Suprapubic skin (tissue), 4 donors: ENCODE results near the gene RPL22. TPM values are rescaled to one million over a fixed set of nuclear protein-coding genes. Genes with fewer than 3 reads are reported as not detected.
A peak's percentile ranks its signal among the peaks of the same experiment; 100 is the strongest.

ENCODE experiments used
- DNase-seq, 2 donors: peaks; one replicate each; pipeline ENCODE4 v3.0.0-alpha.2; 2019; ENCODE audit warnings: low spot score in 2 of 2
- H3K27ac ChIP-seq: fragments of 200-600 bp; sonication (generic); one replicate; pipeline ENCODE4 v1.5.1; 2019
- H3K27me3 ChIP-seq: fragments of 200-600 bp; sonication (generic); one replicate; pipeline ENCODE4 v1.5.1; 2019
- H3K36me3 ChIP-seq: fragments of 200-600 bp; sonication (generic); one replicate; pipeline ENCODE4 v1.5.1; 2019
- H3K4me1 ChIP-seq: fragments of 200-600 bp; sonication (generic); one replicate; pipeline ENCODE4 v1.5.1; 2019
- H3K4me3 ChIP-seq: fragments of 200-600 bp; sonication (generic); one replicate; pipeline ENCODE4 v1.5.1; 2019; ENCODE audit warnings: mild to moderate bottlenecking
- H3K9me3 ChIP-seq: fragments of 200-600 bp; sonication (generic); one replicate; pipeline ENCODE4 v1.5.1; 2019
- CTCF ChIP-seq, 2 donors: fragments of 200-600 bp in 1 of 2; fragments of 450-650 bp in 1 of 2; sonication (generic) in 1 of 2; IDR thresholded peaks; one replicate each; pipeline ENCODE4 v1.5.1; 2016 to 2019; ENCODE audit warnings: antibody characterized with exemption in 2 of 2, mild to moderate bottlenecking in 1 of 2, moderate library complexity in 1 of 2
- EP300 ChIP-seq: sonication (generic); formaldehyde crosslinking; IDR thresholded peaks from one replicate; pipeline ENCODE4 v1.6.1; 2017; ENCODE audit warnings: antibody characterized with exemption
- POLR2A ChIP-seq, 2 donors: fragments of 450-650 bp; IDR thresholded peaks; one replicate each; pipeline ENCODE4 v1.6.1; 2017; ENCODE audit warnings: antibody characterized with exemption in 2 of 2, mild to moderate bottlenecking in 2 of 2, moderate library complexity in 2 of 2
- POLR2AphosphoS5 ChIP-seq, 3 donors: sonication (generic); formaldehyde crosslinking; IDR thresholded peaks; one replicate each; pipeline ENCODE4 v1.6.1; 2017; ENCODE audit warnings: antibody characterized with exemption in 3 of 3
- WGBS: methylation state at CpG from one replicate; pipeline ENCODE4 v1.1.5; 2018; 5-methylcytosine and 5-hydroxymethylcytosine counted together
- total RNA-seq, 4 donors: library from RNA; depleted of rRNA; stranded (reverse); fragments of >200 nt; gene quantifications; one replicate each; pipeline ENCODE4 v1.1.0, GENCODE V29; 2016

The RPL22 gene
- total RNA-seq, 4 donors from 2014 or later, result 152 to 206 (median 171) TPM

- Histone ChIP-seq H3K4me1 (peaks cover 43% of the 10 kb centered on the region), H3K4me3 (peak overlapping the region; percentile 54), H3K27me3 (peaks cover 32% of the 10 kb centered on the region), H3K36me3 (no peaks in the 10 kb centered on the region), H3K9me3 (no peaks in the 10 kb centered on the region), H3K27ac (no peak overlapping the region)
- no peak for DNase-seq
- TF ChIP-seq POLR2A (IDR thresholded peaks at IDR 0.05), result no peak
- no peak for TF ChIP-seq POLR2AphosphoS5 (IDR thresholded peaks at IDR 0.05)
- no peak for TF ChIP-seq EP300
- no peak for TF ChIP-seq CTCF (IDR thresholded peaks at IDR 0.05)
- WGBS, result 20% methylated on average over 3 of the region's 25 CpGs
Observed at GRCh38 chr1:6206520-6206855, 7.1 kb upstream of the RPL22 start.

GRCh38 chr1:6205849-6206519, 6.6 kb upstream of the RPL22 start, which contains the start of gene RNF207:
TSS of gene RNF207 (plus strand) at chr1:6206119. CDS start at chr1:6206536, 417 bp downstream.
- 3% methylated on average over 11 of the region's 66 CpGs for WGBS
- no peak for TF ChIP-seq POLR2A (IDR thresholded peaks at IDR 0.05)
- no peak for TF ChIP-seq CTCF (IDR thresholded peaks at IDR 0.05)
- TF ChIP-seq EP300, result no peak
- no peak for TF ChIP-seq POLR2AphosphoS5 (IDR thresholded peaks at IDR 0.05)
- no peak within 1 kb of the TSS for H3K27ac ChIP-seq
- peaks cover 32% of the 10 kb centered on the region for H3K27me3 ChIP-seq
- DNase-seq, result no peak
- no peaks in the 10 kb centered on the region for H3K36me3 ChIP-seq
- no peaks in the 10 kb centered on the region for H3K9me3 ChIP-seq
- peak within 1 kb of the TSS; percentile 54 for H3K4me3 ChIP-seq
- peaks cover 43% of the 10 kb centered on the region for H3K4me1 ChIP-seq

- TF ChIP-seq POLR2A (IDR thresholded peaks at IDR 0.05) (no peak), EP300 (no peak), POLR2AphosphoS5 (IDR thresholded peaks at IDR 0.05) (no peak), CTCF (IDR thresholded peaks at IDR 0.05) (no peak)
Observed at GRCh38 chr1:6202256-6202655, 2.9 kb upstream of the RPL22 start.

GRCh38 chr1:6200188-6200809, 904 bp upstream of the RPL22 start:
- peak overlapping the region; percentile 100 for H3K4me3 ChIP-seq
- no peaks in the 10 kb centered on the region for H3K9me3 ChIP-seq
- no peak for DNase-seq
- WGBS, result 79% methylated on average over 6 of the region's 10 CpGs
- H3K4me1 ChIP-seq, result peaks cover 35% of the 10 kb centered on the region
- no peak for TF ChIP-seq POLR2AphosphoS5 (IDR thresholded peaks at IDR 0.05)
- TF ChIP-seq EP300, result no peak
- no peak for TF ChIP-seq CTCF (IDR thresholded peaks at IDR 0.05)
- TF ChIP-seq POLR2A (IDR thresholded peaks at IDR 0.05), result no peak
- peaks cover 12% of the 10 kb centered on the region for H3K36me3 ChIP-seq
- H3K27ac ChIP-seq, result peak overlapping the region; percentile 39
- no peaks in the 10 kb centered on the region for H3K27me3 ChIP-seq

More at GRCh38 chr1:6202256-6202655, 2.9 kb upstream of the RPL22 start:
- no peak overlapping the region for H3K4me3 ChIP-seq
- WGBS, result 89% methylated on average over 7 of the region's 7 CpGs
- H3K4me1 ChIP-seq, result peaks cover 51% of the 10 kb centered on the region
- H3K36me3 ChIP-seq, result no peaks in the 10 kb centered on the region
- no peak overlapping the region for H3K27ac ChIP-seq
- no peaks in the 10 kb centered on the region for H3K9me3 ChIP-seq
- H3K27me3 ChIP-seq, result peaks cover 18% of the 10 kb centered on the region
- DNase-seq, result no peak

- peaks cover 28% of the 10 kb centered on the region for H3K4me1 ChIP-seq
- H3K9me3 ChIP-seq, result no peaks in the 10 kb centered on the region
- H3K4me3 ChIP-seq, result peak overlapping the region; percentile 100
- no peak for TF ChIP-seq EP300
- no peak for TF ChIP-seq POLR2AphosphoS5 (IDR thresholded peaks at IDR 0.05)
- no peak for TF ChIP-seq POLR2A (IDR thresholded peaks at IDR 0.05)
- TF ChIP-seq CTCF (IDR thresholded peaks at IDR 0.05), result no peak
- H3K27ac ChIP-seq, result peak overlapping the region; percentile 84
- peaks cover 27% of the 10 kb centered on the region for H3K36me3 ChIP-seq
- WGBS, result 2% methylated on average over 12 of the region's 31 CpGs
- no peaks in the 10 kb centered on the region for H3K27me3 ChIP-seq
- peak in 1 of 2 donors; percentile 70 for DNase-seq
Observed at GRCh38 chr1:6198646-6199297, 623 bp downstream of the RPL22 start.
